ENCODE results near the gene ZBTB4. TPM values are rescaled to one million over a fixed set of nuclear protein-coding genes. Genes with fewer than 3 reads are reported as not detected.

Gene ZBTB4
- total and polyA plus RNA-seq, 9 of the 15 experiments (the other 6 are each of a cell fraction or from before 2014, with no cell fraction given) = 0.92 to 6.9 (median 3.3) TPM

GRCh38 chr17:7459961-7460545, 19.4 kb downstream of the ZBTB4 start (continued):
- TF ChIP-seq E2F4 (CRISPR knock-in tag; IDR thresholded peaks at IDR 0.05; ENCODE audit: low read depth) = no peak

DNA sequence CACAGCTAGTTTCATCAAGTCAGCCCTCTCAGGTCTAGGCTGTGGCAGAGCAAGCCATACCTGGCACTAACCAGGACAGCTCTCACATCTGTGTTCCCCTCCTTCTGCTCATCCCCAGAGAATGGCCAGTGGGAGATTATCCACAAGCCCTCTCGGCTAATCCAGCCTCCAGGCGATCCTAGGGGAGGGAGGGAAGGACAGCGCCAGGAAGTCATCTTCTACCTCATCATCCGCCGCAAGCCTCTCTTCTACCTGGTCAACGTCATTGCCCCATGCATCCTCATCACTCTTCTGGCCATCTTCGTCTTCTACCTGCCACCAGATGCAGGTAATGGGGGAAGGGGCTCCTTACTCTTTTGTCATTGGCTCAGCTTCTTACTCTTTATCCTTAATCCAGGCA, 31.0 kb downstream of the ZBTB4 start:
- no peaks in the 10 kb centered on the region for H3K27me3 ChIP-seq (ENCODE audit: control insufficient read depth in 2 of 2, insufficient read depth in 2 of 2, low read length in 2 of 2)
- TF ChIP-seq ZBTB9 (CRISPR knock-in tag; IDR thresholded peaks at IDR 0.05) (no peak), PURB (CRISPR knock-in tag; IDR thresholded peaks at IDR 0.05; ENCODE audit: low read depth) (no peak), ZFP30 (CRISPR knock-in tag; IDR thresholded peaks at IDR 0.05; ENCODE audit: borderline replicate concordance) (no peak), SRSF3 (IDR thresholded peaks at IDR 0.05; ENCODE audit: insufficient read depth, low read length) (no peak), ZNF551 (CRISPR knock-in tag; IDR thresholded peaks at IDR 0.05) (no peak), ATF4 (CRISPR knock-in tag; IDR thresholded peaks at IDR 0.05) (no peak), KDM4B (IDR thresholded peaks at IDR 0.05; ENCODE audit: borderline replicate concordance in 2 of 2, low read depth in 1 of 2) (no peak), ZNF124 (CRISPR knock-in tag; IDR thresholded peaks at IDR 0.05) (no peak), ZNF445 (CRISPR knock-in tag; IDR thresholded peaks at IDR 0.05; ENCODE audit: low read depth) (no peak), ZFP91 (CRISPR knock-in tag; IDR thresholded peaks at IDR 0.05) (no peak), ZNF717 (CRISPR knock-in tag; IDR thresholded peaks at IDR 0.05) (no peak)
- TF ChIP-seq, protein P1, sequence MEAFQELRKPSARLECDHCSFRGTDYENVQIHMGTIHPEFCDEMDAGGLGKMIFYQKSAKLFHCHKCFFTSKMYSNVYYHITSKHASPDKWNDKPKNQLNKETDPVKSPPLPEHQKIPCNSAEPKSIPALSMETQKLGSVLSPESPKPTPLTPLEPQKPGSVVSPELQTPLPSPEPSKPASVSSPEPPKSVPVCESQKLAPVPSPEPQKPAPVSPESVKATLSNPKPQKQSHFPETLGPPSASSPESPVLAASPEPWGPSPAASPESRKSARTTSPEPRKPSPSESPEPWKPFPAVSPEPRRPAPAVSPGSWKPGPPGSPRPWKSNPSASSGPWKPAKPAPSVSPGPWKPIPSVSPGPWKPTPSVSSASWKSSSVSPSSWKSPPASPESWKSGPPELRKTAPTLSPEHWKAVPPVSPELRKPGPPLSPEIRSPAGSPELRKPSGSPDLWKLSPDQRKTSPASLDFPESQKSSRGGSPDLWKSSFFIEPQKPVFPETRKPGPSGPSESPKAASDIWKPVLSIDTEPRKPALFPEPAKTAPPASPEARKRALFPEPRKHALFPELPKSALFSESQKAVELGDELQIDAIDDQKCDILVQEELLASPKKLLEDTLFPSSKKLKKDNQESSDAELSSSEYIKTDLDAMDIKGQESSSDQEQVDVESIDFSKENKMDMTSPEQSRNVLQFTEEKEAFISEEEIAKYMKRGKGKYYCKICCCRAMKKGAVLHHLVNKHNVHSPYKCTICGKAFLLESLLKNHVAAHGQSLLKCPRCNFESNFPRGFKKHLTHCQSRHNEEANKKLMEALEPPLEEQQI (IDR thresholded peaks at IDR 0.05) = no peak

More for the DNA sequence above, 31.0 kb downstream of the ZBTB4 start:
- intact Hi-C loops (cut with micrococcal nuclease) = no loop called here
- H3K4me1 ChIP-seq (replicated peaks in 1 of 2; ENCODE audit: control insufficient read depth in 2 of 2, insufficient read depth in 2 of 2, low read length in 2 of 2) = peaks cover 4 to 26% of the 10 kb centered on the region in 2 experiments; a peak in 4 of 5 replicates
- H3K27ac ChIP-seq (ENCODE audit: extremely low read depth, low read depth, low read length) = no peak overlapping the region
- WGBS (ENCODE audit: insufficient coverage, low coverage, missing lambda C conversion rate) = 81% methylated on average over 7 of the region's 7 CpGs
- H3K9me3 ChIP-seq (replicated peaks; ENCODE audit: control insufficient read depth, insufficient read depth, low read depth, low read length) = no peaks in the 10 kb centered on the region
- FAIRE-seq (no peak), ATAC-seq (no peak), DNase-seq (ENCODE audit: extremely low read depth in 1 of 4, low spot score in 3 of 4) (no peak)
- H3K4me2 ChIP-seq (ENCODE audit: insufficient read depth, low read length) = no peak overlapping the region
- H3K79me2 ChIP-seq (ENCODE audit: control insufficient read depth, insufficient read depth, low read length) = no peaks in the 10 kb centered on the region
- CTCF ChIA-PET (ENCODE audit: low intra/inter-chr PET ratio) = no interaction called here
- H3K9me1 ChIP-seq (ENCODE audit: control insufficient read depth, insufficient read depth, low read length) = no peaks in the 10 kb centered on the region
- H3K9ac ChIP-seq (ENCODE audit: insufficient read depth in 1 of 2, low read depth in 2 of 2, low read length in 2 of 2) = no peak overlapping the region
- H3K36me3 ChIP-seq (ENCODE audit: control insufficient read depth, insufficient read depth, low read length) = no peaks in the 10 kb centered on the region
- H3K4me3 ChIP-seq = no peak overlapping the region
- no TSS peak for BruUV-seq (replicated peaks)
- no peaks in the 10 kb centered on the region for H4K20me1 ChIP-seq (replicated peaks; ENCODE audit: control insufficient read depth, insufficient read depth, low read length)
- in situ Hi-C loops (cut with MboI) = no loop called here
- POLR2A ChIA-PET = no interaction called here
- H2AFZ ChIP-seq (ENCODE audit: low read depth, low read length) = no peak overlapping the region
